B cell (primary cell): ENCODE data around the gene ITGA2B. TPM values are rescaled to one million over a fixed set of nuclear protein-coding genes. Genes with fewer than 3 reads are reported as not detected.
"Not testable (repeated sequence)": the region's sequence is repeated elsewhere in the genome, so short reads cannot be mapped to it uniquely, and the experiment has no call there.

Experiments used
- ATAC-seq: fragments of 200-7000 bp; cut with Tn5 transposase; one replicate; pipeline ENCODE4 v1.10.0; 2021; ENCODE audit warnings: low read depth, mild to moderate bottlenecking, moderate number of reproducible peaks, moderate library complexity
- CTCF ChIA-PET: fragments of 350-600 bp; sonication (Branson Sonifier 250); formaldehyde crosslinking; loops from one replicate; lab custom pipeline; 2021; ENCODE audit warnings: antibody characterized with exemption, inconsistent platforms; lab: Charles Lee
- POLR2A ChIA-PET: fragments of 350-600 bp; sonication (Branson Sonifier 250); formaldehyde crosslinking; loops from one replicate; lab custom pipeline; 2021; ENCODE audit warnings: antibody characterized with exemption; lab: Charles Lee
- DNase-seq: peaks from one replicate; pipeline ENCODE4 v3.0.0; 2013
- H2AFZ ChIP-seq: 2 replicates; pipeline ENCODE4 v1.6.1; 2012; ENCODE audit warnings: mild to moderate bottlenecking, low read depth, low read length; ENCODE audit not compliant: insufficient read depth, poor library complexity, severe bottlenecking
- H3K27ac ChIP-seq, 2 donors: 1 replicate in 1 of 2; 2 replicates in 1 of 2; pipeline ENCODE4 v1.5.1; 2012 to 2013; ENCODE audit warnings: low read length in 2 of 2, mild to moderate bottlenecking in 2 of 2, moderate library complexity in 1 of 2
- H3K27me3 ChIP-seq, 4 experiments: fragments of 200-600 bp in 1 of 4; sonication (generic) in 1 of 4; replicated peaks in 1 of 4; 1 replicate in 2 of 4; 2 replicates in 2 of 4; pipeline versions ENCODE4 v1.6.1 to v1.7.0; 2013 to 2016; ENCODE audit warnings: low read length in 3 of 4, mild to moderate bottlenecking in 2 of 4, mixed read lengths in 1 of 4, moderate library complexity in 1 of 4; ENCODE audit not compliant: insufficient read depth in 4 of 4, control insufficient read depth in 3 of 4; ENCODE audit errors: control extremely low read depth in 1 of 4
- H3K36me3 ChIP-seq, 2 experiments: replicated peaks in 1 of 2; 1 replicate in 1 of 2; 2 replicates in 1 of 2; pipeline versions ENCODE4 v1.6.1 to v1.7.1; 2013; ENCODE audit warnings: low read length in 1 of 2; ENCODE audit not compliant: insufficient read depth in 2 of 2, control insufficient read depth in 1 of 2; ENCODE audit errors: control extremely low read depth in 1 of 2, extremely low read depth in 1 of 2
- H3K4me1 ChIP-seq, 2 donors: fragments of 200-600 bp in 1 of 2; sonication (generic) in 1 of 2; 1 replicate in 1 of 2; 2 replicates in 1 of 2; pipeline versions ENCODE4 v1.5.1 to v1.6.1; 2013 to 2017; ENCODE audit warnings: low read length in 2 of 2; ENCODE audit not compliant: control insufficient read depth in 2 of 2, insufficient read depth in 2 of 2
- H3K4me2 ChIP-seq: replicated peaks from 2 replicates; pipeline ENCODE3; 2012; ENCODE audit warnings: mild to moderate bottlenecking, low read depth, low read length; ENCODE audit not compliant: poor library complexity, severe bottlenecking
- H3K4me3 ChIP-seq, 5 experiments: fragments of 200-600 bp in 1 of 5; sonication (generic) in 1 of 5; 1 replicate in 3 of 5; 2 replicates in 2 of 5; pipeline versions ENCODE4 v1.5.1 to v1.7.0; 2011 to 2016; ENCODE audit warnings: low read length in 4 of 5, mild to moderate bottlenecking in 4 of 5, low read depth in 2 of 5, control low read depth in 1 of 5, moderate library complexity in 1 of 5; ENCODE audit not compliant: insufficient read depth in 1 of 5; ENCODE audit errors: control extremely low read depth in 1 of 5, extremely low read depth in 1 of 5
- H3K79me2 ChIP-seq: fragments of 200-600 bp; sonication (generic); one replicate; pipeline ENCODE4 v1.6.0; 2016; ENCODE audit warnings: low read length; ENCODE audit not compliant: control insufficient read depth, insufficient read depth
- H3K9ac ChIP-seq: fragments of 200-600 bp; sonication (generic); 2 replicates; pipeline ENCODE4 v1.6.1; 2017; ENCODE audit warnings: mild to moderate bottlenecking, low read length, moderate library complexity
- H3K9me3 ChIP-seq, 3 donors: one replicate each; pipeline versions ENCODE4 v1.6.1 to v1.7.1; 2013; ENCODE audit warnings: low read length in 2 of 3; ENCODE audit not compliant: control insufficient read depth in 2 of 3, insufficient read depth in 1 of 3; ENCODE audit errors: control extremely low read depth in 1 of 3
- H4K20me1 ChIP-seq: 2 replicates; pipeline ENCODE4 v1.6.0; 2012; ENCODE audit warnings: mild to moderate bottlenecking, low read length; ENCODE audit not compliant: insufficient read depth, control insufficient read depth, poor library complexity, severe bottlenecking
- H3K27ac Mint-ChIP-seq: one replicate; pipeline ENCODE4 v1.8.0; 2021; ENCODE audit warnings: mixed read lengths
- H3K27me3 Mint-ChIP-seq: one replicate; pipeline ENCODE4 v1.8.0; 2021; ENCODE audit warnings: mixed read lengths
- H3K4me1 Mint-ChIP-seq: one replicate; pipeline ENCODE4 v1.8.0; 2021; ENCODE audit warnings: mixed read lengths
- H3K4me3 Mint-ChIP-seq: one replicate; pipeline ENCODE4 v1.8.0; 2021; ENCODE audit warnings: mixed read lengths
- H3K9me3 Mint-ChIP-seq: one replicate; pipeline ENCODE4 v1.8.0; 2022; ENCODE audit warnings: mixed read lengths; ENCODE audit not compliant: insufficient read depth
- CTCF ChIP-seq: fragments of 200-600 bp; IDR thresholded peaks from one replicate; pipeline ENCODE4 v1.8.0; 2022; ENCODE audit warnings: antibody characterized with exemption, mild to moderate bottlenecking
- EZH2 ChIP-seq: IDR thresholded peaks from 2 replicates; pipeline ENCODE4 v1.6.1; 2012; ENCODE audit warnings: borderline replicate concordance, low read depth, mild to moderate bottlenecking, moderate library complexity, low read length; ENCODE audit not compliant: insufficient read depth, poor library complexity, severe bottlenecking
- WGBS: methylation state at CpG from one replicate; pipeline ENCODE4 v1.1.5; 2013; ENCODE audit warnings: missing lambda C conversion rate; ENCODE audit not compliant: insufficient coverage; 5-methylcytosine and 5-hydroxymethylcytosine counted together
- intact Hi-C: fragments of 100-400 bp; cut with micrococcal nuclease; formaldehyde crosslinking; loops from one replicate; pipeline ENCODE4 v1.10.0; 2022
- polyA plus RNA-seq: library from polyadenylated mRNA; depleted of rRNA; stranded (reverse); fragments of >200 nt; gene quantifications from 2 replicates; pipeline ENCODE4 v1.2.3, GENCODE V29; 2012
- total RNA-seq, 2 donors: library from RNA; stranded (reverse); fragments of 120-200 nt in 1 of 2; gene quantifications; 1 replicate in 1 of 2; 2 replicates in 1 of 2; pipeline versions ENCODE4 v1.2.3 to v1.2.4, GENCODE V29; 2013 to 2022

Gene ITGA2B
- total and polyA plus RNA-seq, 2 donors (not counting 1 experiment from before 2014, with no cell fraction given), result 0.15 to 0.20 TPM

GRCh38 chr17:44394833-44395232, 5.4 kb upstream of the ITGA2B start:
- intact Hi-C loops, result no loop called here
- H3K4me1 ChIP-seq, result peaks cover 2 to 3% of the 10 kb centered on the region in 2 donors
- H3K9me3 ChIP-seq, result peaks cover 0 to 4% (median 0%) of the 10 kb centered on the region in 3 donors
- Mint-ChIP-seq H3K4me3 (no peak overlapping the region), H3K27ac (no peak overlapping the region), H3K9me3 (no peaks in the 10 kb centered on the region), H3K4me1 (peaks cover 2% of the 10 kb centered on the region), H3K27me3 (no peaks in the 10 kb centered on the region)
- WGBS, result no CpG with 5 or more reads among the region's 2 CpGs
- peaks cover 0 to 30% of the 10 kb centered on the region in 2 experiments for H3K36me3 ChIP-seq
- no peak overlapping the region for H3K27ac ChIP-seq
- no peaks in the 10 kb centered on the region for H3K27me3 ChIP-seq
- H4K20me1 ChIP-seq, result peaks cover 14% of the 10 kb centered on the region
- no peak for ATAC-seq
- no peaks in the 10 kb centered on the region for H3K79me2 ChIP-seq
- TF ChIP-seq CTCF (no peak), EZH2 (no peak)
- POLR2A ChIA-PET, result no interaction called here
- no peak overlapping the region for H3K4me3 ChIP-seq
- DNase-seq, result no peak
- H3K9ac ChIP-seq, result no peak overlapping the region
- no peak overlapping the region for H2AFZ ChIP-seq
- CTCF ChIA-PET, result no interaction called here
- no peak overlapping the region for H3K4me2 ChIP-seq

- intact Hi-C loops, DNase-seq, H3K4me3 Mint-ChIP-seq, ATAC-seq, H3K9me3 ChIP-seq, H3K79me2 ChIP-seq, H3K27me3 ChIP-seq, CTCF ChIA-PET, H3K27ac ChIP-seq, H3K27ac Mint-ChIP-seq, H3K9ac ChIP-seq, H3K4me2 ChIP-seq, H2AFZ ChIP-seq, H3K4me1 ChIP-seq, H3K4me3 ChIP-seq, H3K27me3 Mint-ChIP-seq, H3K9me3 Mint-ChIP-seq, H3K4me1 Mint-ChIP-seq: not testable (repeated sequence)
- Histone ChIP-seq H3K36me3 (peaks cover 0 to 24% of the 10 kb centered on the region in 2 experiments), H4K20me1 (peaks cover 14% of the 10 kb centered on the region)
- WGBS, result 100% methylated on average over 5 of the region's 9 CpGs
- POLR2A ChIA-PET, result interaction anchor here (0.7 kb wide), 1 partner anchor 37 kb away, joined by 5 read pairs; no protein-coding TSS in a partner anchor
Observed at GRCh38 chr17:44394112-44394511, 4.7 kb upstream of the ITGA2B start.
